Trophoblast cell (in vitro differentiated cells and primary cell): ENCODE results near the gene MPPED1.

Experiments
- DNase-seq, 2 donors: peaks; one replicate each; pipeline ENCODE4 v3.0.0-alpha.2; 2016
- H2AFZ ChIP-seq: 2 replicates; pipeline ENCODE4 v1.6.1; 2013; ENCODE audit warnings: low read length, moderate library complexity, mild to moderate bottlenecking; ENCODE audit not compliant: insufficient read depth, poor library complexity
- H2AK5ac ChIP-seq: 2 replicates; pipeline ENCODE4 v1.6.1; 2013; ENCODE audit warnings: mild to moderate bottlenecking, low read length
- H2BK120ac ChIP-seq: 2 replicates; pipeline ENCODE4 v1.6.1; 2013; ENCODE audit warnings: low read length, mild to moderate bottlenecking, moderate library complexity; ENCODE audit not compliant: insufficient read depth, poor library complexity
- H2BK12ac ChIP-seq: 2 replicates; pipeline ENCODE4 v1.6.1; 2013; ENCODE audit warnings: mild to moderate bottlenecking, low read length, moderate library complexity
- H2BK5ac ChIP-seq: 2 replicates; pipeline ENCODE4 v1.6.1; 2013; ENCODE audit warnings: low read length, low read depth, moderate library complexity, mild to moderate bottlenecking; ENCODE audit not compliant: poor library complexity
- H3K14ac ChIP-seq: 2 replicates; pipeline ENCODE4 v1.6.1; 2013; ENCODE audit warnings: mild to moderate bottlenecking, low read length
- H3K18ac ChIP-seq: 2 replicates; pipeline ENCODE4 v1.6.1; 2013; ENCODE audit warnings: mild to moderate bottlenecking, low read length
- H3K23ac ChIP-seq: 2 replicates; pipeline ENCODE4 v1.6.1; 2013; ENCODE audit warnings: low read length
- H3K27ac ChIP-seq: 2 replicates; pipeline ENCODE4 v1.5.1; 2013; ENCODE audit warnings: low read depth, mild to moderate bottlenecking, inconsistent platforms, low read length, moderate library complexity
- H3K27me3 ChIP-seq: 2 replicates; pipeline ENCODE4 v1.6.1; 2013; ENCODE audit warnings: inconsistent platforms, mild to moderate bottlenecking, low read length, moderate library complexity; ENCODE audit not compliant: insufficient read depth
- H3K36me3 ChIP-seq, 2 experiments: 1 replicate in 1 of 2; 2 replicates in 1 of 2; pipeline ENCODE4 v1.6.1; 2013; ENCODE audit warnings: low read length in 2 of 2, mild to moderate bottlenecking in 2 of 2, moderate library complexity in 1 of 2; ENCODE audit not compliant: insufficient read depth in 2 of 2, control insufficient read depth in 1 of 2
- H3K4ac ChIP-seq: 2 replicates; pipeline ENCODE4 v1.6.1; 2013; ENCODE audit warnings: low read depth, mild to moderate bottlenecking, low read length, moderate library complexity
- H3K4me1 ChIP-seq, 2 experiments: 1 replicate in 1 of 2; 2 replicates in 1 of 2; pipeline ENCODE4 v1.6.1; 2013; ENCODE audit warnings: low read length in 2 of 2, mild to moderate bottlenecking in 2 of 2, moderate library complexity in 1 of 2; ENCODE audit not compliant: insufficient read depth in 2 of 2, control insufficient read depth in 1 of 2
- H3K4me2 ChIP-seq: 2 replicates; pipeline ENCODE4 v1.6.1; 2013; ENCODE audit warnings: inconsistent platforms, mild to moderate bottlenecking, low read length, moderate library complexity
- H3K4me3 ChIP-seq: 2 replicates; pipeline ENCODE4 v1.5.1; 2013; ENCODE audit warnings: mild to moderate bottlenecking, low read depth, low read length, inconsistent platforms
- H3K79me1 ChIP-seq: one replicate; pipeline ENCODE4 v1.6.1; 2013; ENCODE audit warnings: low read length
- H3K79me2 ChIP-seq: 2 replicates; pipeline ENCODE4 v1.6.1; 2013; ENCODE audit warnings: low read length, mild to moderate bottlenecking; ENCODE audit not compliant: control insufficient read depth, insufficient read depth, poor library complexity
- H3K9ac ChIP-seq: 2 replicates; pipeline ENCODE4 v1.6.1; 2013; ENCODE audit warnings: mild to moderate bottlenecking, low read length
- H3K9me3 ChIP-seq: 2 replicates; pipeline ENCODE4 v1.6.1; 2013; ENCODE audit warnings: low read depth, mild to moderate bottlenecking, control low read depth, inconsistent platforms, low read length; ENCODE audit not compliant: insufficient read depth
- H4K12ac ChIP-seq: 2 replicates; pipeline ENCODE4 v1.6.1; 2013; ENCODE audit warnings: low read depth, mild to moderate bottlenecking, low read length, moderate library complexity
- H4K8ac ChIP-seq: 2 replicates; pipeline ENCODE4 v1.6.1; 2013; ENCODE audit warnings: low read depth, mild to moderate bottlenecking, low read length, moderate library complexity
- H4K91ac ChIP-seq: one replicate; pipeline ENCODE4 v1.6.1; 2013; ENCODE audit warnings: low read depth, mild to moderate bottlenecking, low read length, moderate library complexity
- WGBS: extraction: QIAGEN DNeasy Blood & Tissue Kit; methylation state at CpG from one replicate; pipeline ENCODE4 v1.1.7; 2013; ENCODE audit warnings: missing lambda C conversion rate; ENCODE audit not compliant: insufficient read length, insufficient coverage; ENCODE audit errors: extremely low coverage; 5-methylcytosine and 5-hydroxymethylcytosine counted together

Gene MPPED1

DNA sequence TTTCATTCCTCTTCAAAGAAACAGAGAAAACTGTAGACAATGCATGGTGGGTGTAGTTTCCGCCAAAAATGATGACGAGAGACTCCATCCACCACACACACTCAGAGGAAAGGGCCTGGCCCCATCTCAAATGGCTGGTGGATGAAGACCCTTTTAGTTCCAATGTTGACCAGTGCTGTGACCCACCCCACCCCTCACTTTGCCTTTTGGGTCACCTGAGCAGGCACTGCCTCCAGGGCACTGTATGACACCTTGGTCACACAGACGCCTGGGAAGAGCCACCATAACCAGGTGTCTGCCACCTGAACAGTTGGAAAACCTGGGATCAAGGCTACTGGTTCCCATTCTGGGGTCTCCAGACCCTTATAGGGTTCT lies 121.3 kb downstream of the MPPED1 start:
- Histone ChIP-seq H4K91ac (no peak overlapping the region), H3K79me1 (no peaks in the 10 kb centered on the region), H3K27me3 (no peaks in the 10 kb centered on the region), H3K4me1 (no peaks in the 10 kb centered on the region), H3K14ac (no peak overlapping the region), H3K36me3 (no peaks in the 10 kb centered on the region), H3K4ac (no peak overlapping the region), H2AFZ (no peak overlapping the region), H3K23ac (no peak overlapping the region), H2BK5ac (no peak overlapping the region), H3K79me2 (no peaks in the 10 kb centered on the region), H2BK12ac (no peak overlapping the region), H3K18ac (no peak overlapping the region), H3K9me3 (peaks cover 7% of the 10 kb centered on the region), H4K12ac (no peak overlapping the region), H4K8ac (no peak overlapping the region), H3K9ac (no peak overlapping the region), H2BK120ac (no peak overlapping the region), H2AK5ac (no peak overlapping the region), H3K4me3 (no peak overlapping the region), H3K4me2 (no peak overlapping the region), H3K27ac (no peak overlapping the region)
- DNase-seq: no peak
- no CpG with 5 or more reads among the region's 3 CpGs for WGBS

DNA sequence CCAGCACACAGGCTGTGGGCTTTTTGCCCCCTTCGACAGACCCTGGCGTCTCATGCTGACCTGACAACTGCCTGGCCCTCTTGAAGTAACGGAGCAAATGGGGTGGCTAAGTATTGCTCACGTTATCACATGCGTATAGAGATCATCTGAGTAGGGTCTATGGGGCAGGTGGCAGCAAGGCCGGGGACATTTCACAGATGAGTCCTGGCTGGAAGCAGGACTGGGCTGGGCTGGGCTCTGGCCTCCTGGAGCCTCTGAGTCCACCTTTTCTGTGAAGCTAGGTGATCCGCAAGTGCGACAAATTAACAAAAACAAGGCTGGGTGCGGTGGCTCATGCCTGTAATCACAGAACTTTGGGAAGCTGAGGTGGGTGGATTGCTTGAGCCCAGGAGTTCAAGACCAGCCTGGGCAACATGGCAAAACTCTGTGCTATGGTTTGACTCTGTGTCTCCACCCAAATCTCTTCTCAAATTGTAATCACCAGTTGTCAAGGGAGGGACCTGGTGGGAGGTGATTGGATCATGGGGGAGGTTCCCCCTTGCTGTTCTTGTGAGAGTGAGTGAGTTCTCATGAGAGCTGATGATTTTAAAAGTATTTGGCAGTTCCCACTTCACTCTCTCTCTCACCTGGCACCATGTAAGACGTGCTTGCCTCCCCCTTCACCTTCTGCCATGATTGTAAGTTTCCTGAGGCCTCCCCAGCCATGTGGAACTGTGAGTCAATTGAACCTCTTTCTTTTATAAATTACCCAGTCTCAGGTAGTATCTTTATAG lies 122.0 kb downstream of the MPPED1 start:
- WGBS: no CpG with 5 or more reads among the region's 10 CpGs
- no peak overlapping the region for H3K4ac ChIP-seq
- no peak overlapping the region for H2AFZ ChIP-seq
- no peak overlapping the region for H4K12ac ChIP-seq
- H4K91ac ChIP-seq: no peak overlapping the region
- H2AK5ac ChIP-seq: no peak overlapping the region
- H2BK120ac ChIP-seq: no peak overlapping the region
- no peak overlapping the region for H4K8ac ChIP-seq
- no peak overlapping the region for H2BK5ac ChIP-seq
- H3K23ac ChIP-seq: no peak overlapping the region
- H3K4me3 ChIP-seq: no peak overlapping the region
- no peaks in the 10 kb centered on the region for H3K79me2 ChIP-seq
- no peaks in the 10 kb centered on the region for H3K36me3 ChIP-seq
- no peaks in the 10 kb centered on the region for H3K27me3 ChIP-seq
- H3K9ac ChIP-seq: no peak overlapping the region
- H3K4me2 ChIP-seq: no peak overlapping the region
- DNase-seq: no peak
- H3K79me1 ChIP-seq: no peaks in the 10 kb centered on the region
- H3K14ac ChIP-seq: no peak overlapping the region
- no peak overlapping the region for H3K27ac ChIP-seq
- H3K9me3 ChIP-seq: peaks cover 7% of the 10 kb centered on the region
- H2BK12ac ChIP-seq: no peak overlapping the region
- no peak overlapping the region for H3K18ac ChIP-seq
- H3K4me1 ChIP-seq: no peaks in the 10 kb centered on the region

DNA sequence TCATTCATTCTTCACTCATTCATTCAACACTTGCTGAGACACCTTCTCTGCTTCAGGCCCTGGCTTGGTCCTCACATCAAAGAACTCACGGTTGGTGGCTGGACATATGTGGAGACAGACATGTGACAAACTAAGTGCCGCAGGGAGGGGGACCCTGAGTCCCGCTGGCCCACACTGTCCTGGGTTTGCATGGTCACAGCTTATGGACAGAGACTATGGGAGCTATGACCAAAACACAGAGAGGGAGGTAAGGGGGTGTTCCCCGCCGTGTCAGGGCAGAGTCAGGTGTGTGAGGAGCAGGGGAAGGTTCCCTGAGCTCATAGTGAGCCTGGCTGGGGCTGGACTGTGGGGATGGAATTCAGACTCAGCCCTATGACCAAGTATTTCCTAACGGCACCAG lies 123.1 kb downstream of the MPPED1 start:
- H4K12ac ChIP-seq: no peak overlapping the region
- no peak overlapping the region for H2AFZ ChIP-seq
- no peak overlapping the region for H3K4ac ChIP-seq
- H2BK5ac ChIP-seq: no peak overlapping the region
- no peak overlapping the region for H2BK12ac ChIP-seq
- no peak overlapping the region for H3K18ac ChIP-seq
- H2AK5ac ChIP-seq: no peak overlapping the region
- H2BK120ac ChIP-seq: no peak overlapping the region
- H3K36me3 ChIP-seq: no peaks in the 10 kb centered on the region
- no peak overlapping the region for H3K23ac ChIP-seq
- H3K79me1 ChIP-seq: no peaks in the 10 kb centered on the region
- no peaks in the 10 kb centered on the region for H3K27me3 ChIP-seq
- H3K79me2 ChIP-seq: no peaks in the 10 kb centered on the region
- H4K91ac ChIP-seq: no peak overlapping the region
- no CpG with 5 or more reads among the region's 6 CpGs for WGBS
- no peak overlapping the region for H3K14ac ChIP-seq
- peaks cover 4% of the 10 kb centered on the region for H3K9me3 ChIP-seq
- H3K4me1 ChIP-seq: no peaks in the 10 kb centered on the region
- H3K9ac ChIP-seq: peak overlapping the region; percentile 9
- no peak for DNase-seq
- no peak overlapping the region for H4K8ac ChIP-seq
- H3K27ac ChIP-seq: no peak overlapping the region
- H3K4me3 ChIP-seq: no peak overlapping the region
- no peak overlapping the region for H3K4me2 ChIP-seq

DNA sequence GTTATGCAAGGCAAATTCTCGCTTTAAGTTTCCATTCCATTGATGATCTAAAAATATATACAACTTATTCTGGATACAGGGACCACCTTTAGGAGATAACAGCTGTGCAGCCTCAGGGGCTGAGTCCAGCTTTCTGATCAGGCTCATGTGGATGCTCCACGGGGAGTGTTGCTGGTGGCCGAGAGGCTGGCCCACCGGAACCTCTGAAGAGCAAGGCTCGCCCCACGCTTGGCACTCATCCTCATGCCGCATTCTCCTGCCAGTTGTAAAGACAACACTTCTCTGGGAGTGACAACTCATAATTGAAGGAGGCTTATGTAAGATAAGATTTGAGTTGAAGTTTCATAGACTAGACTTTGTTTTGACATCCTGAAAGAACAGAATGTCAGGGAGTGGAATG lies 123.5 kb downstream of the MPPED1 start:
- Histone ChIP-seq H3K79me2 (no peaks in the 10 kb centered on the region), H3K9me3 (peaks cover 4% of the 10 kb centered on the region), H2BK120ac (no peak overlapping the region), H2BK12ac (no peak overlapping the region), H3K18ac (no peak overlapping the region), H3K4me2 (no peak overlapping the region), H2AK5ac (no peak overlapping the region), H4K91ac (no peak overlapping the region), H3K36me3 (no peaks in the 10 kb centered on the region), H3K9ac (no peak overlapping the region), H3K79me1 (no peaks in the 10 kb centered on the region), H2BK5ac (no peak overlapping the region), H4K8ac (no peak overlapping the region), H2AFZ (no peak overlapping the region), H3K14ac (no peak overlapping the region), H3K27ac (no peak overlapping the region), H3K4ac (no peak overlapping the region), H3K27me3 (no peaks in the 10 kb centered on the region), H3K23ac (no peak overlapping the region), H4K12ac (no peak overlapping the region), H3K4me1 (no peaks in the 10 kb centered on the region), H3K4me3 (no peak overlapping the region)
- no peak for DNase-seq
- WGBS: no CpG with 5 or more reads among the region's 7 CpGs
